HG03196 (cell line): ENCODE measurements around the gene STK38L.
"Not testable (repeated sequence)": the region's sequence is repeated elsewhere in the genome, so short reads cannot be mapped to it uniquely, and the experiment has no call there.

Experiments
- ATAC-seq: cut with Tn5 transposase; IDR thresholded peaks from one replicate; pipeline ENCODE4 v1.9.1; 2021; ENCODE audit not compliant: unreplicated experiment

STK38L gene

DNA sequence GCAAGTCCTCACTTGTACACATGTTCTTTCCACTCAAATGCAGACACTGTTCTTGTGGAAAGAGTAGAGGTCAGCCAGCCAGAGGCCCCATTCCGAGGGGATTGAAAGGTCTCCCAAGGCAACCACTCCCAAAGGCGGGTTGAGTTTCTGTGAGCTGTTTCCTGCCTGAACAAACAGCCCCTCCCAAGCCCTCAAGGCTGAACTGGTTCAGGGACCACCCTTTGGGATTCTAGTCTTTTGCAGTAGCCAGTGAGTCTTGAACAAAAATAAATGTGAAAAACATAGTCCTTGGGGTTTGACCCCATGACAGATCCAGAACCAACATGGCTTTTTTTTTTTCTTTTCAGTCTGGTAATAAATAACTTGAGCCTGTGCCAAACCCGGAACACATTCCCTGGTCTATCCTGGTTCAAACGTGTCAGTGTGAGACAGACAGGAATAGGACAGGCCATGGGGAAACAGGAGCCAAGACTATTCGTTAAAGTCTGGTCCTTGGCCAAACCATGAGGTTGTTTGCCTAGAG lies 17.6 kb upstream of the STK38L start:
- ATAC-seq, result no peak

DNA sequence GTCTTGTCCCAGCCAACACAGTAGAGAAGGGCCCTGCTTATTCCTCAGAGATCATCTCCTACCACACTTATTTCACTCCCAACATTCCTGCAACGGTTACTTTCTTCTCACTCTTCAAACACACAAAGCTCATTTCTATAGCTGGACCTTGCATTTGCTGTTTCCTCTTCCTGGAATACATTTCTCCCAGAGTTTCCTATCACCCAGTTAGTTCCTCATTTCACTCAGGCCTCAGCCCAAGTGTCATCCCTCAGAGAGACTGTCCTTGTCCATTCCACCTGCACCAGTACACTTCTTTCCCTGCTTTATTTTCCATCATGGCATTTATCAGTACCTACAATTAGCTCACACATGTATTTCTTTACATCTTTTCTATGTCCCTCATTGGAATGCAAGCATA lies 14.7 kb upstream of the STK38L start:
- ATAC-seq, result no peak

DNA sequence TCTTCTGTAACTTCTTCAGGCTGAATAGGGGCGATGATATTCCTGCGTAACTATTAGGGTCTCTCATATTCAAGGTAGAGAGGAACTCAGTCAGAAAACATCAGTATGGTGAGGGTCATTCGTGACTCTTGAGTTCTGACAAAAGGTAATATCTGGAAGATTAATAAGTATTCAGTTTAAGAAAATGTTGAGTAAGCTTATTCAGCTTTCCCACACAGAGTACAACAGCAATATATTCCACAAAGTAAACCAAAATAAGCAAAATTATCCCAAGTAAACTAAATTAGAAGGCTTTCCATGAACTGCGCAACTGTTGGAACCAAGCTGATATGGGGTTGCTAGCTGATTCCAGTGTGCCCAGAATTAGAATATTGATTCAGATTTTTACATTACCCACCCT lies 12.7 kb upstream of the STK38L start:
- not testable (repeated sequence) for ATAC-seq

DNA sequence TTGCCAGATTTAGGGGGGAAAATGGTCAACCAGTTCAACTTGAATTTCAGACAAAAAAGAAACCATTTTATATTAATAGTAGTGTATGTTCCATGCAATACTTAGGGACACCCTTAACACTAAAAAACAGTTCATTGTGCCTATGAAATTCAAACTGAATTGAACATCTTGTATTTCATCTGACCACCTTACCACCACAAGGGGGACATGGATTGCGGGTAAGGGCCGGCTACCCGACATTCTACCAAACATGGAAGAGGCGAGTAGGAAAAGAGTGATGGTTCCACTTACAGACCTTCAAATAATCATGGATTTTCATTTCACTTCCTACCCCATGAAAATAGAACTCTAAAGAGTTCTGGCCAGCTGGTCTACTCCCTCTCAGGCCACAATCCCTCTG lies 10.3 kb upstream of the STK38L start:
- no peak for ATAC-seq

DNA sequence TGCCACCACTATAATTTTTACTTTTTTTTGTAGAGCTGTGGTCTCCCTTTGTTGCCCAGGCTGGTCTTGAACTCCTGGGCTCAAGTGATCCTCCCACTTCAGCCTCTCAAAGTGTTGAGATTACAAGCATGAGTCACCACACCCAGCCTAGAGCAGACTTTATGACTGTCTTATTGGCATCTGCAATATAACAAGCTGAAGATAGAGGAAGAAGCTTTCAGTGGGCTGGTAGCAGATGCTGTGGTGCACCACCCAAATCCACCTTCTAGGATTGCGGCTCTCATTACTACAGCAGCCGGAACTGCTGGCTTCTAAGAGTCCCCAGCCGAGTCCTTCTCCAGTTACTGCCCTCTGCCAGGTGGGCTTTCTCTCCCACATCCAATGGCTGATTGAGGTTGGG lies 7.6 kb upstream of the STK38L start:
- ATAC-seq, result no peak

DNA sequence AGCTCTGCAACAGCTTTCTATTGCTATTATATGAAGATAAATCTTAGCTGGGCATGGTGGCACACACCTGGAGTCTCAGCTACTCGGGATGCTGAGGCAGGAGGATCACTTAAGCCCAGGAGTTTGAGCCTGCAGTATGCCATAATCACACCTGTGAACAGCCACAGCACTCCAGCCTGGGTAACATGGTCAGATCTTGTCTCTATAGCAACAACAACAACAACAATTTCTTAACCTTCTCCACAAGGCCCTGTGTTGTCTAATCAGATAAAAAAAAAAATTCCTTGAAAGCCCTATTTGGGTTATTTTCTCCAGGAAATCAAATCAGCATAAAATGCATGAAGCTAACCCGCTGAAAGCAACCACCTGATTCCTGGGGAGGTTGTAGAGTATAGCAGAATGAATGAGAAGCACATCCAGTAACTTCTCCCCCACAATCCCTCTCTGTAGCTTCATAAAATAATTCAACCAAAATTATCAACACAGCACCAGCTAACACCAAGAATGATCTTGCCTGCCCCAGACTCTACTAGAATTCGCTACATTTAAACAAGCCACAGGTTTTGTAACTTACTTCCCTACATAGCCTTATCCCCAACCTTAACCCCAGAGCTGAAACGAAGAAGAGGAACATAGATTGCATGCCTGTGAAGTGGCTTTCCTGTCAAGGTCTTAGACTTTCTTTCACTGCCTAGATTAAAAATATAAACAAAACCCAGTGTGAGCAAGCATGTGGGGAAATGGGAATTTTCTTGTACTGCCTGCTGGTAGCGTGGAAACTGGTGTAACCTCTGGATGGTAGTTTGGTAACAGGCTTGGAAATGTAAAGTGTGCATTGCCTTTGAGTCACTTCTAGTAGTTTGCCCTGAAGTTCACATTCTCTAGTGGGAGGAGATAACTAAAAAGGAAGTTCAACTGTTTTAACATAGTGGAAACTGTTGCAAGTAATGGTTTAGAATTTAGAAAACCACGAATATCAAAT lies 6.0 kb upstream of the STK38L start:
- ATAC-seq, result peak; percentile 58

DNA sequence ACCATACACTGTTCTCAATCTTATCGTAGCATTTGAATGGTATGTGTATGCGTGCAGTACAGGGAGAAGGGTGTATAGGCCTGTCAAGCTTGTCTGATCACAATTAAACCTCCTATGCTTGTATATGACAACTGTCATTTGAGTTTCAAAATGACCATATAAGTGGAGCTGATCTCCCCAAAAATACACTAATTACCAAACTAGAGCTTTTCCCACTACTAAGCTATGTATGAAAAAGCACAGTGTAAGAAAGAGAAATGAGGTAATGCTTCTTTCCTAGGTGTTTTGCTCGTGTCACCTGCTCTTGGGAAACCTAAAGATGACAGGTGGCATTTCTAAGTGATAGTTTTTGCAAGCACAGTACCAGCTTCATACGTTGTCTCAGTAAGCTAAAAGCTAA lies 1.1 kb upstream of the STK38L start:
- ATAC-seq, result no peak

DNA sequence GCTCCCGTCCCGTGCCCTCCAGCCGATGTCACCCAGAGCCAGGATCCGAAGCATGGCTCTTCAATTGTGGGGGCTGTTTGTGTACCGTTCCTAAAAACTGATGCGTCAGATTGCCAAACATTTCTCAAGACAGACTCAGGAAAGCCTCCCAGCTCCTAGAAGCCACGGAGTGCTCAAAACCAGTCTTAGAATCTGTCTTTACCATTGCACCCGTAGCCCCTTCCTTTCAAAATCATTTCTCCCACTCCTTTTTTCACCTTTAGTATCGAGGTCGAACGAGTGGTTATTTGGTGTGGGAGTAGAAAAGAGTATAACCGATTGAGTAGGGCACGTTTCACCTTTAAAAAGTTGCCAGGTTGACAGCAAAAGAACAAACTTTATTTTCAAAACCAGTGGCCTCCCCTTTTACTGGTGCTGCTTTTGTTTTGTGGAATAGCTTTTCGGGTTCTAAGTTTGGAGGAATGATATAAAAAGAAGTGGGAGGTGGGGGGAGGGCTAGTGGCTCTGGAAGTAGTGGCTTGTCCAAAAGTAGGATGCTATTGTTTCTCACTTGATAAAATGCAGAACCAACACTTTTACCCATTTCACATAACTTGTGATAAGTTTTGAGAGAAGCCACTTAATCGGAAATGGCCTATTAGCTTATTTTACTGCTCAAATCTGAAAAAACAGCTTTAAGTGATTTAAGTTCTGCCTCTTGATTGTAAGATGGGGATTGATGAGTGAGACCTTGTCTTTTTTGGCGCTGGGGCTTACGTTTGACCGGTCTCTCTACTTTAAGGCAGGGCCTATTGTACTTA lies 803 bp downstream of the STK38L start:
- no peak for ATAC-seq

DNA sequence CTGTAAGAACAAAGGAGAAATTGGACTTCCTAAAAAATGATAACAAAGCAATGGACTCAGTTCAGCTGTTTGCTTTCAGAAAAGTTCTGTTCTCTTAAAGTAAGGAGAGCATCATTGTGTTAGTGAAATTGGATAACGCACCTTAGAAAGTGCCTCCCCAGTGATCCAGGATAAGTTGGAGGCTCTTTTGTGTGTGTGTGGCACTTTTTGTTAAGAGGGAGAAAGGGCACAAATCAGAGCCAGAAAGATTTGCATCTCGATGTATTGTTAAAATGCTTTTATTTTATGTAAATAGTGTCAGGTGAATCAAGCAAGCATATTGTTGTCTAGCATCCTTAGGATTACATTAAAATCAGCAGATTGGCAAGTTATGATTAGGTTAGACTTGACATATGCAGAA lies 2.1 kb downstream of the STK38L start:
- ATAC-seq, result no peak

DNA sequence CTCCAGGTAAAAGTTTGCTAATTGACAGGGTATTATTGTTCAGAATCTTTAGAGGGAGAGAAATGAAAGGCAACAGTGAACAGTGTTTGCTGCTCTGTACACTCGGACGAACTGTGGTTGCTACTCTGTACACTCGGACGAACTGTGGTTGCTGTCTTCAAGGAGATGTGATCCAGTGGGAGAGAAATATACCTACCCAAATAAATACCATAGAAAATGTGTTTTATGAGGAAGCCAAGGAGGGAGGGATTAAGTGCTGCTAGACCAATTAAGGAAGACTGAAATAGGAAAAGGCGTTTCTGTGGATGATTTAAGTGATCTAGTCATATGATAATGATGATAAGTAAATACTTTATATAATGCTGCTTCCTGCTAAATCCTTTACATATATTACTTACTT lies 2.7 kb downstream of the STK38L start:
- no peak for ATAC-seq

DNA sequence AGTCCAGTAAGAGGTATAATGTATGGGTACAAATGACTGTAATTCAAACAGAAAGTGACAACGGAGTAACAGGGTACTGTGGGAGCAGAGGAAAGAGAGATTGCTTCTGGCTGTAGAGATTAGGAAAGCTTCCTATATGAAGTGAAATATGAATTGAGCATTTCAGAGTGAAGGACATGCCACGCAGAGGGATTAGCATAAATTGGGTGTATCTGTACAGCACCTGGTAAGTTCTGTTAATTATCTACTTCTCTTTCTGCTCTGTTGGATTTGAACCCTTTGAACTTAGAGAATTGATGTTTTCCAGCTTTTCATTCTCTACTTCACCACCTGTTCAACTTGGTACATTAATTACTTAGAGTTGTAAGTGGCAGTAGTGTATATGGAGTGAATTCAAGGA lies 8.8 kb downstream of the STK38L start:
- ATAC-seq, result no peak

DNA sequence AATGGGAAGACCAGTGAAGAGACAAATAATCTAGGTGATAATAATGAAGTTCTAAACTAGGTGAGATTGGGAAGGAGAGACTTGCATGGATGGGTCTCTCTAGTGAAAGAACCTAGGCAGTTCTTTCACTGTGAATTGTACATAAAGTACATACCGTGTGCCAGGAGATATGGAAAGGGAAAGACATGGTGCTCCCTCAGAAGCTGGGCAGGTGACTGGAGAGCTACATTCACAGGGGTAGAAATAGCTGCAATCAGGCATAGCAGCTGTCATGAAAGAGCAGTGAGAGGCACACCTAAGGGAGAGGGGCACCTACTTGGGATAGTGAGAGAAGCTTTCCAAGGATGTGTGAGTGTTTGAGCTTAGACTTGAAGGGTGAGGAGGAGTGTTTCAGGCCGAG lies 9.3 kb downstream of the STK38L start:
- no peak for ATAC-seq

DNA sequence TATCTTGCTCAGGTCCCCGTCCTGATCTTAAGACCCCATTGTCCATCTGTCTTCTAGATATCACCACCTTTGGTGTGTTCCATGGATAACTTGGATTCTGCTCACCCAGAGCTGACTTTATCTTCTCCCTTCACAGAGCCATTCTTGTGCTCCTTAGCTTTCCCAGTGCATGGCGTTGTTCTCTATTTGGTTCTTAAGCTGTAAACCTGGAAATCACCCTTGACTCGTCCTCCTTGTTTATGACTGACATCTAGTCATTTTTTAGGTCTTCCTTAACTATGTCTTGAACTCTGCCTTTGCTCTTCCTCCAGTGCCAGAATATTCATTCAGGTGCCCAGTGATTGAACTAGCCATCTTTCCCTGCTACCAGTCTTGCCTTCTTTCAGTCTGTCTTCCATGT lies 11.7 kb downstream of the STK38L start:
- no peak for ATAC-seq

DNA sequence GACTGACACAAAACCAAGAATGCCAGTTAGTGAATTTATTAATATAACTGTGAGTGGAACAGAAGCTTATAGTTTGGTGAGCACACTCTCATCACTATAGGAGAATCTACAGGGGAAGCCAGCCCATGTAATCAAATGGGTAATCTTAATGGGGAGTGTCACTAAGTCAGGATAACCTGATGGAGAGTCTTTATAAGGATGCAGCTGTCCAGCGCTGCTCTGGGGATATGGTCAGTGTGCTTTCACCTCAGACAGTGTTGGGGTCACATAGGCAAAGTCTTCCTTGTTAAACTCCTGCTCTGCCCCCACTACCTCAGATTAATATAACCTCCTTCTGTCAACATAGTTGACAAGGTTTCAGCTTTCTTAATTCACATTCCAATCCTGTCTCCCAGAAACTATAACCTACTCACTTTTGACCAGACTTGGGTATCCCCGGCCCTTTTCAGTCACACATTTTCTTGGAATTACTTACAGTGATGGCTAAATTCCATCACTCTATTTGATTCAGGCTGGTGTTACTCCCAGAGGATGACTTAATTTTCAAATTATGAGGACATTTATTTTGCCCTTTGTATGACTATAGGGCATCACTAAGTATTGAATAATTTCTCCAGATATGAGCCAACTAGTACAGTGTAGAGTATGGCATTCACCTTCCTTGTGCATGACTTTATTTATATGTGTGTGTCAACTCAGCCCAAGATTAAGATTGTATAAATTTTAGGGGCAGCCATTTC lies 13.2 kb downstream of the STK38L start:
- no peak for ATAC-seq

DNA sequence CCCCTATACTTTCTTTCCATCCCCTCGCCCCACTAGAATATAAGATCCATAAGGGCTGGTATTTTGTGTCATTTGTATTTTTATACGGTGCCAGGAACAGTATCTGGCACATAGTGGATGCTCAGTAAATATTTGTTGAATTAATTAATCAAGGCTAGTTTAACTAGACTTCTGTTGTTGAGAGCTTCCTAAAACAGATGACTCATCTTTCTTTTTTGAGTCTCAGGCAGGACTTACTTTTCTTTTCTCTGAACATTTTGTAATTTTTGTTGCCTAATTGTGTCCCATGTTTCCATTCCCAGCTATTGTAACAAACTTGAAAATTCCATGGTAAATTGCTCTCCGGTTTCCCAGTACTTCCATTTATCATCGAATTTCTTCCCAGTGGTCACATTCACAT lies 16.7 kb downstream of the STK38L start:
- no peak for ATAC-seq

DNA sequence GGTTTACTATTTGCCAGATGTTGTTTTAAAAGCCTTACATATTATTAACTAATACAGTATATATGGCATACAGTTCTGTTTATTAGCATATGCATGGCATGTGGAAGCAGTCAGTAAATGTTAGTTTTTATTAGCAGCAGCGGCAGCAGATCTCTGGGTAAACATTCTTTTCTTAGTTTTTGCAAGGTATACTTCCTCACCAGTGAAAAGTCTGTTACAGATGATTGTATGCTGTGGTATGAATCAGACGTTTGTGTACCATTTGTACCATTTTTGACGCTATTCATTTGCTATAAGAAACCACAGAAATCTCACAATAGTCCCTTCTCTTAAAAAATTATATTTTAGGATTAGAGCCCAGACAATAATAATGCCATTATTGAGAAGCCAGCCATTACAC lies 17.8 kb downstream of the STK38L start:
- no peak for ATAC-seq

DNA sequence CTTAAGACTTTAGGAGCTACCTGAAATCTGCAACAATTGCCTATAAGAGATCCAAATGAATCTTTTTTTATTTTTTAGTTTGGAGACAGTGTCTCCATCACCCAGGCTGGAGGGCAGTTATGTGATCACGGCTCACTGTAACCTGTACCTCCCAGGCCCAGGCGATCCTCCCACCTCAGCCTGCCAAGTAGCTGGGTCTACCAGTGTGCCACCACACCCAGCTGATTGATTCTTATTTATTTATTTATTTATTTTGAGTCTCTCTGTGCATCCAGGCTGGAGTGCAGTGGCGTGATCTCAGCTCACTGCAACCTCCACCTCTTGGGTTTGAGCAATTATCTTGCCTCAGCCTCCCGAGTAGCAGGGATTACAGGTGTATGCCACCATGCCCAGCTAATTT lies 26.1 kb downstream of the STK38L start:
- ATAC-seq, result no peak

DNA sequence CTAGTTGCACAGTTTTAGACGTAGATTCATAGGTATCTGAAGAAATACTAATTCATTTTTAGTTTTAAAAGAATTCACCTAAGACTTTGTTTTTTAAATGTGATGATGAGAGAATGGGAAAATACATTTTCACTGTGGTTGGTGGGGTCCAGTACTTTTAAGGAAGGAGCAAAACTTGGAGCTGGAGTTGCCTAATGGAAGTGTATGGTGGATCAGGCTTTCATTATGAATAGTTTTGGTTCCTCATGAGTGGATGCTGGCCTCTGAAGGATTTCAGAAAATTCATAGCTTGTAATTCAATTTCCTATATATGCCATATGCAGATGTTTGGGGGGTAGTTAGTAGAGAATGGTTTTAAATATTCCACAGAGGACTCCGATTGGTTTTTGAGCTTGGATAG lies 27.1 kb downstream of the STK38L start:
- no peak for ATAC-seq

DNA sequence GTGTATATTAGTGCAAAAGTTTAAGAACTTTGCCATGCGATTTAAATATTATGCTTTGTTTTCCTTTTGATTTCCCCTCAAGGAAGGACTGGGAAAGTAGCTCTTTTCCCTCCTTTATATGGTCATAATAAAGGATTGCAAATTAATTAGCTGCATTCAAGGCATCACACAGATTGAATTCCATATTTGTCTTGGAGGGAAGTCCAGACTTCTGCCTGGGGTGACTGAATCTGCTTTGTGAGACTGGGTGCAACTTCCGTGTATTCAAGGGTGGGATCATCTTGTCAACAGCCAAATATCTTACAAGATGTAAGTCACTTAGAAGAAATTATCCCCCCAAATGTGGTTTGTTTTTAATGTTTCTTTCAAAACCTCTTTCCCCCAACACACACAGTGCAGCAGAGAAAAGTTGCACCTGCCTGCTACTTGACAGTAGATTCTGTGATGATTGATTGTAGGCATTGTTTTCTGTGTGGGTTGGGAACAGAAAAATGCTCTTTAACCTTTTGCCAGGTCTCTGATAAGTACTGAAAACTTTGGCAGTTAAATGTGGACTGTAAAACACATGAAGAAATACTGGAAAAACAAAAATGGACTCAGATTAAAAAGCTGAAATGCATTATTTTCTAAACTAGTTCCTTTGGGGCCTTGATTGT lies 28.4 kb downstream of the STK38L start:
- no peak for ATAC-seq

DNA sequence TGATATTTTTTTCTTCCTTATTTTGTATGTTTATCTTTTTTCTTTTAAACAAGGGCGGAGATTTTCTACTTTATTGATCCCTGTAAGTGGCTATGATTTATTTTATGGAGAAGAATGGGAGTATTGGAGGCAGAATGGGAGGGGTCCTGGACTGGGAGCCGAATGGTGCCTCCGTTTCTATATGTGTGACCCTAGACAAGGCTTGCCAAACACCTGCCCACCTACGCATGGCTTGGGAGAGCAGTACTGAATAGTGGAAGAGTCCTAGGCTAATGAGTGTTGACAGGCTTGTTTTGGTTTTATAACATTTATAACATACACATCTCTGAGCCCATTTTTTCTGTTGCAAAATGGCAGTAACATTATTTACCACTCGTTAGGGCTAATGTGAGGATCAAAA lies 29.0 kb downstream of the STK38L start:
- no peak for ATAC-seq

DNA sequence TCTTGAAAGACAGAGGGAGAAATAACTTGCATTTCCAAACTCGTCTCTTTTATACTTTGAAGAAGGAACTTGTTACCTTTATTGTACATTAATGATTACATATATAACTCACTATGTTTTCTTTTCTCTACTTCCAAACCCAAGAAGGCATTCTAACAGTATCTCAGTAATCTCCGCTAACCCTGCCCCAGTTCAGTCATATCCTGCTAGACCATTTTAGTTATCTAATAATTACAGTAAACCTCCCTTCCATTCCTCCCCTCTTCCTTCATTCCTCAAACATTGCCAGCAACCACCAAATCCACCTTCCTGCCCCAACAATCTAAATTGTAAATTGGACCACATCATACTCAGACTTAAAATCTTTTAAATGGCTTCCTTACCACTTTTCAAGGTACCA lies 30.6 kb downstream of the STK38L start:
- ATAC-seq, result no peak
